ENCODE results near the gene XKR3.
"Not testable (repeated sequence)": the region's sequence is repeated elsewhere in the genome, so short reads cannot be mapped to it uniquely, and the experiment has no call there.

GRCh38 chr22:16749282-16749681 lies 75.9 kb downstream of the XKR3 start:
- TF ChIP-seq CTCF, POLR2A (IDR thresholded peaks at IDR 0.05): not testable (repeated sequence)

All from heart left ventricle (tissue), 13 donors.